ENCODE data around the gene LRMDA.

GRCh38 chr10:76043261-76043660 is 611.8 kb downstream of the LRMDA start:
- TF ChIP-seq POLR2A (IDR thresholded peaks at IDR 0.05) (no peak), CTCF (IDR thresholded peaks at IDR 0.05) (no peak)

All from sigmoid colon (tissue), 3 donors.